Measurements from ENCODE around the gene RABGAP1L. TPM values are rescaled to one million over a fixed set of nuclear protein-coding genes. Genes with fewer than 3 reads are reported as not detected.

The RABGAP1L gene
- total RNA-seq, 4 donors from 2014 or later = 170 to 282 (median 182) TPM

DNA sequence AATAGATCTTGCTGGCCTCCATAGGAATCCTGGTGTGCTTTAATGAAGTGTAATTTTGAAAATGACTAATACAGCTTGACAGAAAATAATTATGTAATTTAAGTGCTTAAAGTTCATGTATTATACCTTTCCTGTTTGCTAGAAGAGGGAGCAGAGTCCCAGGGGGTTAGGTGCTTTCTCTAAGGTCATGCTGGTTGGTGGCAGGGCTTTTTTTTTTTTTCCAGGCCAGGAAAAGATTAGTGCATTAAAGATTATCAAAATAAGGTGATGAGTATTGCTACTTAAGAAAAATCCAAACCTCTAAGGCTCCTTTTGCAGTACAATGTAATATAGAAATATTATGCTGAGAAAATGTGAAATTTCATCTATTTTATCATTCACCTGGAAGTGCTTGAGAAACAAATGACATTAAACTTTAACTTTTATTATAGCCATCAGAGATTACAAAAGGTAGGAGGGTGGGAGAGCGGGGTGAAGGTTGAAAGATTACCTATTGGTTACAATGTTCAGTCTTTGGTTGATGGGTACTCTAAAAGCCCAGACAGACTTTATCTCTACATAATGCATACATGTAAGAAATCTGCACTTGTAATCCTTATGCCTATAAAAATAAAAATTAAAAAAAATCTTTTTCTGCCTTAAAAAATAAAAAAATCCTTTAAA, 110.8 kb downstream of the RABGAP1L start:
- Histone ChIP-seq H3K36me3 (peaks cover 0 to 4% (median 0%) of the 10 kb centered on the region in 3 donors), H3K4me3 (no peak overlapping the region), H3K27ac (peak overlapping the region in 1 of 4 donors; percentile 54), H3K27me3 (no peaks in the 10 kb centered on the region), H3K4me1 (no peaks in the 10 kb centered on the region), H3K9me3 (no peaks in the 10 kb centered on the region)
- DNase-seq = no peak
- TF ChIP-seq, protein P1, sequence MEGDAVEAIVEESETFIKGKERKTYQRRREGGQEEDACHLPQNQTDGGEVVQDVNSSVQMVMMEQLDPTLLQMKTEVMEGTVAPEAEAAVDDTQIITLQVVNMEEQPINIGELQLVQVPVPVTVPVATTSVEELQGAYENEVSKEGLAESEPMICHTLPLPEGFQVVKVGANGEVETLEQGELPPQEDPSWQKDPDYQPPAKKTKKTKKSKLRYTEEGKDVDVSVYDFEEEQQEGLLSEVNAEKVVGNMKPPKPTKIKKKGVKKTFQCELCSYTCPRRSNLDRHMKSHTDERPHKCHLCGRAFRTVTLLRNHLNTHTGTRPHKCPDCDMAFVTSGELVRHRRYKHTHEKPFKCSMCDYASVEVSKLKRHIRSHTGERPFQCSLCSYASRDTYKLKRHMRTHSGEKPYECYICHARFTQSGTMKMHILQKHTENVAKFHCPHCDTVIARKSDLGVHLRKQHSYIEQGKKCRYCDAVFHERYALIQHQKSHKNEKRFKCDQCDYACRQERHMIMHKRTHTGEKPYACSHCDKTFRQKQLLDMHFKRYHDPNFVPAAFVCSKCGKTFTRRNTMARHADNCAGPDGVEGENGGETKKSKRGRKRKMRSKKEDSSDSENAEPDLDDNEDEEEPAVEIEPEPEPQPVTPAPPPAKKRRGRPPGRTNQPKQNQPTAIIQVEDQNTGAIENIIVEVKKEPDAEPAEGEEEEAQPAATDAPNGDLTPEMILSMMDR (IDR thresholded peaks at IDR 0.05) = no peak
- no peak for TF ChIP-seq POLR2A (IDR thresholded peaks at IDR 0.05)

DNA sequence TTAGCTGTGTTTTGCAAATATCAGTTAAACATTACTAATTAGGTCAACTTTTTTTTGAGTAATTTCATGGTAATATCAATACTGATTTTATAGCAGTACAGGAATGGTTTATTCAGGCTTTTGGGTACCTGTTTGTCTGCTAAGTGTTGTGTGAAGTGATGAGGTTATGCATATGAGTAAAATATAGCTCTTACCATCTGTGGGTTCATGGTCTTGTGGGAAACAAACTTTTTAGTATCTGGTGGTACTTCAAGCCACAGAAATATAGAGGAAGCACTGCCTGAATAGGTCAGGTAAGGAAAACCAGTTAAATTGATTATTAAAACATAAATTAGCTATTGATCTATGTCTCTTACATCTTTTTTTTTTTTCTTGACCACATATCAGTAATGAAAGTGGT, 113.9 kb downstream of the RABGAP1L start:
- peaks cover 0 to 4% (median 0%) of the 10 kb centered on the region in 3 donors for H3K36me3 ChIP-seq
- DNase-seq = no peak
- H3K9me3 ChIP-seq = no peaks in the 10 kb centered on the region
- no peak for TF ChIP-seq POLR2A (IDR thresholded peaks at IDR 0.05)
- TF ChIP-seq, protein P1 (IDR thresholded peaks at IDR 0.05) = no peak
- H3K27ac ChIP-seq = no peak overlapping the region
- H3K27me3 ChIP-seq = no peaks in the 10 kb centered on the region
- no peak overlapping the region for H3K4me3 ChIP-seq
- no peaks in the 10 kb centered on the region for H3K4me1 ChIP-seq

DNA sequence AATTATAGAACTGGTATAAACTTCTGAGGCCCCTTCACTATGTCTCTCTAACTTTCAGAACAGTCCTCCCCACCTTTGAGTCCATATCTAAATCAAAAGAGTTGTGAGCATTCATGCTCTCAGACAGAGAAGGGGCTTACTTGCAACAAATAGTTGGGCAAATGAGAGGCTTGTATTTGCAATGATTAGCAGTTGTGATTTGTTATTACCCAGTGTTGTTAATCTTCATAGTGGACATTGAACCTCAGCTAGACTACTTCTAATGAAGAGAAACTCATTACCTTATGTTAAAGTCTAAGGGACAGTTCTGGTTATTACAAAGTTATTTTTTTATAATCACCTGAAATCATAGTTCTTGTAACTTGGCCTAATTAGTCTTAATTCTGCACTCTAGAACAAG, 114.5 kb downstream of the RABGAP1L start:
- DNase-seq = no peak
- no peak overlapping the region for H3K27ac ChIP-seq
- H3K36me3 ChIP-seq = peaks cover 0 to 4% (median 0%) of the 10 kb centered on the region in 3 donors
- H3K9me3 ChIP-seq = no peaks in the 10 kb centered on the region
- no peaks in the 10 kb centered on the region for H3K4me1 ChIP-seq
- no peak overlapping the region for H3K4me3 ChIP-seq
- no peaks in the 10 kb centered on the region for H3K27me3 ChIP-seq
- TF ChIP-seq, protein P1 (IDR thresholded peaks at IDR 0.05) = no peak
- TF ChIP-seq POLR2A (IDR thresholded peaks at IDR 0.05) = no peak

DNA sequence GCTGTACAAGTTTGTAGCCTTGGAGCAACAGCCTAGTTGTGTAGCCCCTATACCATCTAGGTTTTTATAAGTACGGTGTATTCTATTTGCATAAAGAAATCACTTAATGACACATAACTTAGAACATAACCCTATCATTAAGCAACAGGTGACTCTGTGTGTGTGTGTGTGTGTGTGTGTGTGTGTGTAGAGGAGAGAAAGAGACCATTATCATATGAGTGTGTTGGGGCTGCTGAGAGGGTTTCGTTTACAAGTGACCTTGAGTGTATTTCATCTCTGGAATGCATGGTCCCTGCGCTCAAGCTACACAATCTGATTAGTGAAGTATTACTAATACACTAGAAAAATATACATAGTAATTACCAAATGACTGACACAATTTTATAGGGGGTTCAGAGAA, 115.1 kb downstream of the RABGAP1L start:
- H3K4me3 ChIP-seq = no peak overlapping the region
- H3K27me3 ChIP-seq = no peaks in the 10 kb centered on the region
- no peak for DNase-seq
- H3K9me3 ChIP-seq = no peaks in the 10 kb centered on the region
- no peaks in the 10 kb centered on the region for H3K4me1 ChIP-seq
- H3K36me3 ChIP-seq = no peaks in the 10 kb centered on the region
- TF ChIP-seq POLR2A (IDR thresholded peaks at IDR 0.05) = no peak
- TF ChIP-seq, protein P1 (IDR thresholded peaks at IDR 0.05) = no peak
- no peak overlapping the region for H3K27ac ChIP-seq

DNA sequence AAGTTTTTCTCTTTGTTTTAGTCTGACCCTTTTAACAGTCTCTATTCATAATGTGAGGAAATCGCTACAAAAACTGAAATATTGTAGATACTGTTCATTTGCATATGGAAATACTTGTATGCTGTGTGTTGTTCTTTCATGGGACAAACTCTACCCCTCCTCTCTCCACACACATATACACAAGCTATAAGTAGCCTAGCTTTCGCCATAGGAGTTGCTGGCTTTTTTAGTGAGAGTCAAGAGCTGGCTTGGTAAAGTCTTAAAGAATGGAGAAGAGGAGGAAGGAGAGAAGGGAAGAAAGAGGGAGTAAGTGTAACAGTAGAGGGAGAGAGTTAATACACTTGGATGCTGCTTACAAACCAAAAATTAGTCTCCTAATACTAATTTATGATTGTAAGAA, 115.6 kb downstream of the RABGAP1L start:
- Histone ChIP-seq H3K4me1 (no peaks in the 10 kb centered on the region), H3K27ac (no peak overlapping the region), H3K9me3 (no peaks in the 10 kb centered on the region), H3K4me3 (no peak overlapping the region), H3K36me3 (peaks cover 0 to under 1% (median 0%) of the 10 kb centered on the region in 3 donors), H3K27me3 (no peaks in the 10 kb centered on the region)
- TF ChIP-seq, protein P1 (IDR thresholded peaks at IDR 0.05) = no peak
- no peak for TF ChIP-seq POLR2A (IDR thresholded peaks at IDR 0.05)
- DNase-seq = no peak

Measured in Peyer's patch (tissue), 4 donors.